IMR-90 (cell line): Measurements from ENCODE around the gene GRM5. TPM values are rescaled to one million over a fixed set of nuclear protein-coding genes. Genes with fewer than 3 reads are reported as not detected.

Experiments used
- ATAC-seq: fragments of 200-7000 bp; cut with Tn5 transposase; 2 replicates; pipeline ENCODE4 v1.9.1; 2020; ENCODE audit warnings: low read depth, mild to moderate bottlenecking, moderate library complexity
- BruUV-seq: library from RNA; stranded (reverse); fragments of 400-500 nt; replicated peaks from 2 replicates; lab custom pipeline; 2021; lab: Mats Ljungman, UMichigan
- CTCF ChIA-PET: fragments of 300-600 bp; formaldehyde crosslinking; extraction: SDS; loops from one replicate; lab custom pipeline; 2021; ENCODE audit warnings: antibody characterized with exemption; lab: Yijun Ruan, JAX
- POLR2A ChIA-PET: fragments of 300-600 bp; sonication (Branson Sonifier 250); formaldehyde crosslinking; loops from one replicate; lab custom pipeline; 2022; ENCODE audit warnings: antibody characterized with exemption; ENCODE audit not compliant: unreplicated experiment; lab: Charles Lee
- DNase-seq: peaks from one replicate; pipeline ENCODE4 v3.0.0; 2013
- H2AFZ ChIP-seq: replicated peaks from 2 replicates; pipeline ENCODE3; 2013; ENCODE audit warnings: low read length, mild to moderate bottlenecking; ENCODE audit not compliant: poor library complexity
- H2AK5ac ChIP-seq: 2 replicates; pipeline ENCODE4 v1.6.1; 2013; ENCODE audit warnings: low read depth, low read length, inconsistent platforms
- H2AK9ac ChIP-seq: replicated peaks from 2 replicates; pipeline ENCODE3; 2013; ENCODE audit warnings: mild to moderate bottlenecking, low read depth, low read length, moderate library complexity; ENCODE audit not compliant: poor library complexity
- H2BK120ac ChIP-seq: 2 replicates; pipeline ENCODE4 v1.6.1; 2013; ENCODE audit warnings: low read depth, low read length, inconsistent platforms
- H2BK15ac ChIP-seq: 3 replicates; pipeline ENCODE4 v1.6.1; 2013; ENCODE audit warnings: low read depth, low read length, inconsistent platforms
- H2BK20ac ChIP-seq: 2 replicates; pipeline ENCODE4 v1.6.1; 2013; ENCODE audit warnings: low read depth, mild to moderate bottlenecking, inconsistent platforms, low read length, moderate library complexity
- H2BK5ac ChIP-seq: 2 replicates; pipeline ENCODE4 v1.6.1; 2013; ENCODE audit warnings: mild to moderate bottlenecking, low read depth, low read length, inconsistent platforms; ENCODE audit not compliant: poor library complexity, severe bottlenecking
- H3K14ac ChIP-seq: replicated peaks from 2 replicates; pipeline ENCODE4 v1.6.1; 2013; ENCODE audit warnings: low read depth, low read length, inconsistent platforms
- H3K18ac ChIP-seq: 2 replicates; pipeline ENCODE4 v1.6.1; 2013; ENCODE audit warnings: low read depth, low read length, control low read depth
- H3K23ac ChIP-seq: 2 replicates; pipeline ENCODE4 v1.6.1; 2013; ENCODE audit warnings: low read depth, low read length, inconsistent platforms
- H3K27ac ChIP-seq: 2 replicates; pipeline ENCODE4 v1.5.1; 2013; ENCODE audit warnings: mild to moderate bottlenecking, control low read depth, low read length; ENCODE audit not compliant: insufficient read depth
- H3K27me3 ChIP-seq: 2 replicates; pipeline ENCODE4 v1.6.1; 2013; ENCODE audit warnings: low read length; ENCODE audit not compliant: control insufficient read depth, insufficient read depth
- H3K36me3 ChIP-seq: 2 replicates; pipeline ENCODE4 v1.6.1; 2013; ENCODE audit warnings: low read length, mixed read lengths; ENCODE audit not compliant: control insufficient read depth, insufficient read depth
- H3K4ac ChIP-seq: 2 replicates; pipeline ENCODE4 v1.6.1; 2013; ENCODE audit warnings: low read depth, low read length, inconsistent platforms
- H3K4me1 ChIP-seq: 2 replicates; pipeline ENCODE4 v1.6.1; 2013; ENCODE audit warnings: low read length, mixed read lengths; ENCODE audit not compliant: control insufficient read depth, insufficient read depth
- H3K4me2 ChIP-seq: 2 replicates; pipeline ENCODE4 v1.6.1; 2013; ENCODE audit warnings: low read depth, mild to moderate bottlenecking, control low read depth, low read length, moderate library complexity
- H3K4me3 ChIP-seq: 2 replicates; pipeline ENCODE4 v1.5.1; 2013; ENCODE audit warnings: low read depth, mild to moderate bottlenecking, control low read depth, low read length, moderate library complexity; ENCODE audit not compliant: insufficient read depth
- H3K56ac ChIP-seq: 2 replicates; pipeline ENCODE4 v1.6.1; 2013; ENCODE audit warnings: low read length, inconsistent platforms; ENCODE audit not compliant: insufficient read depth; ENCODE audit errors: extremely low read depth
- H3K79me1 ChIP-seq, 2 experiments: 2 replicates each; pipeline ENCODE4 v1.6.1; 2013; ENCODE audit warnings: low read length in 2 of 2, inconsistent platforms in 1 of 2, low read depth in 1 of 2
- H3K9ac ChIP-seq: 2 replicates; pipeline ENCODE4 v1.6.1; 2013; ENCODE audit warnings: low read depth, low read length, control low read depth
- H3K9me1 ChIP-seq: 2 replicates; pipeline ENCODE4 v1.6.1; 2013; ENCODE audit warnings: low read length, inconsistent platforms; ENCODE audit not compliant: insufficient read depth
- H3K9me3 ChIP-seq: 2 replicates; pipeline ENCODE4 v1.6.1; 2013; ENCODE audit warnings: low read length; ENCODE audit not compliant: control insufficient read depth, insufficient read depth
- H4K20me1 ChIP-seq: 2 replicates; pipeline ENCODE4 v1.6.1; 2013; ENCODE audit warnings: low read length, inconsistent platforms; ENCODE audit not compliant: insufficient read depth
- H4K5ac ChIP-seq: 2 replicates; pipeline ENCODE4 v1.6.1; 2013; ENCODE audit warnings: mild to moderate bottlenecking, low read depth, low read length, control low read depth
- H4K8ac ChIP-seq, 2 experiments: 2 replicates each; pipeline ENCODE4 v1.6.1; 2013; ENCODE audit warnings: low read depth in 2 of 2, low read length in 2 of 2, control low read depth in 1 of 2, inconsistent platforms in 1 of 2
- H4K91ac ChIP-seq: 2 replicates; pipeline ENCODE4 v1.6.1; 2013; ENCODE audit warnings: low read depth, low read length, inconsistent platforms; ENCODE audit not compliant: insufficient read depth
- CEBPB ChIP-seq: IDR thresholded peaks from 2 replicates; pipeline ENCODE4 v1.6.1; 2012; ENCODE audit warnings: low read depth, low read length, improper control_type of control experiment
- MAZ ChIP-seq: IDR thresholded peaks from 2 replicates; pipeline ENCODE4 v1.6.1; 2012; ENCODE audit warnings: low read depth, mild to moderate bottlenecking, low read length, improper control_type of control experiment, moderate library complexity, borderline replicate concordance
- dilution Hi-C: fragments of 300-500 bp; cut with HindIII; formaldehyde crosslinking; loops from one replicate; pipeline ENCODE4 v1.14.3; 2018; ENCODE audit warnings: low sequenced_read_pairs; ENCODE audit not compliant: unreplicated experiment
- in situ Hi-C: fragments of 300-500 bp; cut with MboI; formaldehyde crosslinking; loops from 3 replicates; pipeline ENCODE4 v1.14.3; 2019; ENCODE audit warnings: low sequenced_read_pairs, inconsistent platforms, mixed read lengths
- intact Hi-C: fragments of 100-400 bp; cut with micrococcal nuclease; formaldehyde crosslinking; loops from 2 replicates; pipeline ENCODE4 v1.10.0; 2022
- polyA plus RNA-seq, 3 experiments: library from polyadenylated mRNA; depleted of rRNA; stranded (reverse); fragments of >200 nt; gene quantifications; 2 replicates each; pipeline ENCODE4 v1.2.3, GENCODE V29; 2012; ENCODE audit warnings: low replicate concordance in 1 of 3
- total RNA-seq: library from RNA; depleted of rRNA; stranded (reverse); fragments of >200 nt; gene quantifications from 2 replicates; pipeline ENCODE4 v1.2.3, GENCODE V29; 2012

Gene GRM5
- total and polyA plus RNA-seq, 2 of the 4 experiments (the other 2 are of a cell fraction): under 0.01 TPM

DNA sequence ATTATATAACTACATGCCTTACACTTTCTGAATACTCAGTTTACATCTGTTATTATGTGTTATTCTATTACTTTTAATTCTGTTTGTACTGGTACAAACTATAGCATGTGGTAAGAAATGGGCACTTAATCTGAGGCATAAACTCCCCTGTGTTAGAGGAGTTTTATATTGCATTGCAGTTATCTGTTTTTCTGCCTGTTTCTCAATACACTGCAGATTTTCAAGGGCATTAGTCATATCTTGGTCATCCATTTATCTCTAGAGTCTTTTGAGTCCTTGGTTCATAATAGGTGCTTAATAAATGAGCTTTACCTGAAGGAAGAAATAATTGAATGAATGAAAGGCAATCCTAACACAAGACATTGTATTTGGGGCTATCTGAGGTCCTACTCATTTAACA lies 545.4 kb downstream of the GRM5 start:
- H2BK15ac ChIP-seq: no peak overlapping the region
- H3K27ac ChIP-seq: no peak overlapping the region
- in situ Hi-C loops (no loop called here), dilution Hi-C loops (no loop called here), intact Hi-C loops (loop anchor here (2.0 kb wide), 1 partner anchor 14 kb away; no protein-coding TSS in a partner anchor)
- no peak overlapping the region for H2AK5ac ChIP-seq
- POLR2A ChIA-PET: no interaction called here
- no peak overlapping the region for H3K4me2 ChIP-seq
- H3K36me3 ChIP-seq: no peaks in the 10 kb centered on the region
- H3K14ac ChIP-seq: no peak overlapping the region
- H3K56ac ChIP-seq: no peak overlapping the region
- no peak overlapping the region for H2BK120ac ChIP-seq
- H3K9me3 ChIP-seq: no peaks in the 10 kb centered on the region
- no peaks in the 10 kb centered on the region; the same call in 1 of the 2 replicates for H3K9me1 ChIP-seq
- no peaks in the 10 kb centered on the region for H3K27me3 ChIP-seq
- H4K20me1 ChIP-seq: no peaks in the 10 kb centered on the region
- H3K18ac ChIP-seq: no peak overlapping the region
- BruUV-seq: no TSS peak
- no peak overlapping the region for H4K5ac ChIP-seq
- H3K4me3 ChIP-seq: no peak overlapping the region
- peaks cover 15% of the 10 kb centered on the region for H3K4me1 ChIP-seq
- H3K4ac ChIP-seq: no peak overlapping the region
- H2AK9ac ChIP-seq: no peak overlapping the region
- CTCF ChIA-PET: no interaction called here
- H4K91ac ChIP-seq: no peak overlapping the region
- ATAC-seq: 0 out of 2 replicates have a peak, but pooled peaks have one; percentile 28
- H3K79me1 ChIP-seq: no peaks in the 10 kb centered on the region
- no peak overlapping the region for H4K8ac ChIP-seq
- peak; percentile 75 for TF ChIP-seq CEBPB
- TF ChIP-seq MAZ: no peak
- H2AFZ ChIP-seq: no peak overlapping the region
- DNase-seq: peak; percentile 49
- no peak overlapping the region for H2BK20ac ChIP-seq
- H3K23ac ChIP-seq: no peak overlapping the region
- H2BK5ac ChIP-seq: no peak overlapping the region
- no peak overlapping the region for H3K9ac ChIP-seq
